Activated B cell treated with CpG ODN at 0.5 μM for 24 hours (primary cell): ENCODE results near the gene SYK. TPM values are rescaled to one million over a fixed set of nuclear protein-coding genes. Genes with fewer than 3 reads are reported as not detected.
A peak's percentile ranks its signal among the peaks of the same experiment; 100 is the strongest.

Source experiments
- ATAC-seq: fragments of 200-7000 bp; cut with Tn5 transposase; one replicate; pipeline ENCODE4 v1.10.0; 2021; ENCODE audit warnings: low read depth, mild to moderate bottlenecking, moderate library complexity
- CTCF ChIA-PET: fragments of 350-600 bp; sonication (Branson Sonifier 250); formaldehyde crosslinking; loops from one replicate; lab custom pipeline; 2021; ENCODE audit warnings: antibody characterized with exemption; lab: Charles Lee
- POLR2A ChIA-PET: fragments of 350-600 bp; sonication (Branson Sonifier 250); formaldehyde crosslinking; loops from one replicate; lab custom pipeline; 2021; ENCODE audit warnings: antibody characterized with exemption; lab: Charles Lee
- DNase-seq: peaks from one replicate; pipeline ENCODE4 v3.0.0; 2022
- H3K27ac Mint-ChIP-seq: one replicate; pipeline ENCODE4 v1.8.0; 2020; ENCODE audit warnings: mixed read lengths
- H3K27me3 Mint-ChIP-seq: one replicate; pipeline ENCODE4 v1.8.0; 2021; ENCODE audit warnings: mixed read lengths
- H3K36me3 Mint-ChIP-seq: one replicate; pipeline ENCODE4 v1.8.0; 2021; ENCODE audit warnings: low read depth, mixed read lengths
- H3K4me1 Mint-ChIP-seq: one replicate; pipeline ENCODE4 v1.8.0; 2021; ENCODE audit warnings: mixed read lengths
- H3K4me3 Mint-ChIP-seq: one replicate; pipeline ENCODE4 v1.8.0; 2020; ENCODE audit warnings: mild to moderate bottlenecking, mixed read lengths
- H3K9me3 Mint-ChIP-seq: one replicate; pipeline ENCODE4 v1.8.0; 2020; ENCODE audit warnings: mixed read lengths
- CTCF ChIP-seq: fragments of 200-600 bp; IDR thresholded peaks from one replicate; pipeline ENCODE4 v1.8.0; 2022; ENCODE audit warnings: antibody characterized with exemption, mild to moderate bottlenecking
- intact Hi-C: fragments of 100-400 bp; cut with micrococcal nuclease; formaldehyde crosslinking; loops from one replicate; pipeline ENCODE4 v1.15.1; 2024
- total RNA-seq: library from RNA; stranded (reverse); gene quantifications from 2 replicates; pipeline ENCODE4 v1.2.3, GENCODE V29; 2022

SYK gene
- total RNA-seq, 1 donor from 2014 or later, result 222 TPM

GRCh38 chr9:90898228-90898627 is 96.6 kb downstream of the SYK start:
- no peak overlapping the region for H3K4me3 Mint-ChIP-seq
- no peak for TF ChIP-seq CTCF
- H3K27ac Mint-ChIP-seq, result no peak overlapping the region
- no peaks in the 10 kb centered on the region for H3K4me1 Mint-ChIP-seq
- POLR2A ChIA-PET, result no interaction called here
- ATAC-seq (no peak), DNase-seq (no peak)
- CTCF ChIA-PET, result no interaction called here
- intact Hi-C loops, result no loop called here
- H3K27me3 Mint-ChIP-seq, result no peaks in the 10 kb centered on the region
- no peaks in the 10 kb centered on the region for H3K9me3 Mint-ChIP-seq
- H3K36me3 Mint-ChIP-seq, result peaks cover 85% of the 10 kb centered on the region

GRCh38 chr9:90899287-90899686 is 97.7 kb downstream of the SYK start:
- ChIA-PET POLR2A (no interaction called here), CTCF (interaction anchor here (0.6 kb wide), 1 partner anchor 16 kb away, joined by 3 read pairs; no protein-coding TSS in a partner anchor)
- TF ChIP-seq CTCF, result no peak
- no peaks in the 10 kb centered on the region for H3K27me3 Mint-ChIP-seq
- ATAC-seq (no peak), DNase-seq (no peak)
- H3K9me3 Mint-ChIP-seq, result no peaks in the 10 kb centered on the region
- H3K27ac Mint-ChIP-seq, result peak overlapping the region; percentile 5
- intact Hi-C loops, result no loop called here
- H3K4me3 Mint-ChIP-seq, result no peak overlapping the region
- no peaks in the 10 kb centered on the region for H3K4me1 Mint-ChIP-seq
- H3K36me3 Mint-ChIP-seq, result peaks cover 77% of the 10 kb centered on the region

- intact Hi-C loops, result no loop called here
- Mint-ChIP-seq H3K4me1 (peaks cover 5% of the 10 kb centered on the region), H3K4me3 (no peak overlapping the region), H3K9me3 (no peaks in the 10 kb centered on the region), H3K27ac (no peak overlapping the region), H3K27me3 (no peaks in the 10 kb centered on the region), H3K36me3 (peaks cover 69% of the 10 kb centered on the region)
- TF ChIP-seq CTCF, result no peak
- ATAC-seq, result no peak
- POLR2A ChIA-PET, result interaction anchor here (0.5 kb wide), 1 partner anchor 657 kb away, joined by 3 read pairs; no protein-coding TSS in a partner anchor
- CTCF ChIA-PET, result no interaction called here
- no peak for DNase-seq
Observed at GRCh38 chr9:90900130-90900529, 98.5 kb downstream of the SYK start.

- no peaks in the 10 kb centered on the region for H3K27me3 Mint-ChIP-seq
- no peak overlapping the region for H3K4me3 Mint-ChIP-seq
- H3K4me1 Mint-ChIP-seq, result peaks cover 12% of the 10 kb centered on the region
- H3K9me3 Mint-ChIP-seq, result no peaks in the 10 kb centered on the region
- DNase-seq (no peak), ATAC-seq (no peak)
- intact Hi-C loops, result no loop called here
- no peak for TF ChIP-seq CTCF
- H3K27ac Mint-ChIP-seq, result peak overlapping the region; percentile 28
- ChIA-PET POLR2A (no interaction called here), CTCF (no interaction called here)
- H3K36me3 Mint-ChIP-seq, result peaks cover 51% of the 10 kb centered on the region
Observed at GRCh38 chr9:90901933-90902332, 100.3 kb downstream of the SYK start.

- CTCF ChIA-PET, result no interaction called here
- H3K4me1 Mint-ChIP-seq, result peaks cover 17% of the 10 kb centered on the region
- no peaks in the 10 kb centered on the region for H3K27me3 Mint-ChIP-seq
- ATAC-seq (no peak), DNase-seq (no peak)
- TF ChIP-seq CTCF, result no peak
- H3K27ac Mint-ChIP-seq, result peak overlapping the region; percentile 57
- POLR2A ChIA-PET, result no interaction called here
- H3K9me3 Mint-ChIP-seq, result no peaks in the 10 kb centered on the region
- peaks cover 31% of the 10 kb centered on the region for H3K36me3 Mint-ChIP-seq
- H3K4me3 Mint-ChIP-seq, result no peak overlapping the region
- intact Hi-C loops, result no loop called here
Observed at GRCh38 chr9:90903766-90904424, 102.3 kb downstream of the SYK start.
